22Rv1 (cell line): ENCODE data around the gene STK36.

Experiments used
- CTCF ChIP-seq: fragments of 450-650 bp; IDR thresholded peaks from 2 replicates; pipeline ENCODE4 v1.5.1; 2017; ENCODE audit warnings: mild to moderate bottlenecking
- ZFX ChIP-seq: fragments of 450-650 bp; IDR thresholded peaks from 2 replicates; pipeline ENCODE4 v1.6.1; 2017; ENCODE audit warnings: antibody characterized with exemption, borderline replicate concordance

- TF ChIP-seq CTCF (no peak), ZFX (no peak)
Observed at GRCh38 chr2:218720048-218721041, 48.5 kb downstream of the STK36 start.
